ES-I3 (cell line): Measurements from ENCODE around the gene CTSD.

Experiments used
- H3K36me3 ChIP-seq: 2 replicates; pipeline ENCODE4 v1.6.1; 2013; ENCODE audit warnings: mild to moderate bottlenecking, low read length, control low read depth, moderate library complexity; ENCODE audit not compliant: insufficient read depth
- H3K4me1 ChIP-seq: 2 replicates; pipeline ENCODE4 v1.6.1; 2013; ENCODE audit warnings: mild to moderate bottlenecking, control low read depth, low read length; ENCODE audit not compliant: insufficient read depth
- H3K9ac ChIP-seq: 2 replicates; pipeline ENCODE4 v1.6.1; 2013; ENCODE audit warnings: low read depth, mild to moderate bottlenecking, low read length, moderate library complexity
- H3K9me3 ChIP-seq: 2 replicates; pipeline ENCODE4 v1.6.1; 2013; ENCODE audit warnings: mild to moderate bottlenecking, low read length, moderate library complexity; ENCODE audit not compliant: control insufficient read depth, insufficient read depth

Gene CTSD

GRCh38 chr11:1786466-1786865 lies 22.7 kb upstream of the CTSD start:
- no peaks in the 10 kb centered on the region for H3K36me3 ChIP-seq
- H3K4me1 ChIP-seq = no peaks in the 10 kb centered on the region
- no peaks in the 10 kb centered on the region for H3K9me3 ChIP-seq
- no peak overlapping the region for H3K9ac ChIP-seq

- no peaks in the 10 kb centered on the region for H3K4me1 ChIP-seq
- no peaks in the 10 kb centered on the region for H3K36me3 ChIP-seq
- no peaks in the 10 kb centered on the region for H3K9me3 ChIP-seq
- no peak overlapping the region for H3K9ac ChIP-seq
Measured at GRCh38 chr11:1785749-1786413, 22.2 kb upstream of the CTSD start.

- H3K9ac ChIP-seq = no peak overlapping the region
- H3K36me3 ChIP-seq = no peaks in the 10 kb centered on the region
- no peaks in the 10 kb centered on the region for H3K4me1 ChIP-seq
- no peaks in the 10 kb centered on the region for H3K9me3 ChIP-seq
Measured at GRCh38 chr11:1784761-1785650, 21.3 kb upstream of the CTSD start.

- Histone ChIP-seq H3K9ac (no peak overlapping the region), H3K36me3 (no peaks in the 10 kb centered on the region), H3K9me3 (no peaks in the 10 kb centered on the region), H3K4me1 (no peaks in the 10 kb centered on the region)
Measured at GRCh38 chr11:1783725-1784529, 20.2 kb upstream of the CTSD start.

- Histone ChIP-seq H3K4me1 (no peaks in the 10 kb centered on the region), H3K9ac (no peak overlapping the region), H3K9me3 (no peaks in the 10 kb centered on the region), H3K36me3 (no peaks in the 10 kb centered on the region)
Measured at GRCh38 chr11:1782831-1783724, 19.4 kb upstream of the CTSD start.

- H3K9ac ChIP-seq = no peak overlapping the region
- H3K9me3 ChIP-seq = no peaks in the 10 kb centered on the region
- no peaks in the 10 kb centered on the region for H3K4me1 ChIP-seq
- H3K36me3 ChIP-seq = no peaks in the 10 kb centered on the region
Measured at GRCh38 chr11:1782031-1782590, 18.4 kb upstream of the CTSD start.

GRCh38 chr11:1781593-1781975 lies 17.9 kb upstream of the CTSD start:
- Histone ChIP-seq H3K9ac (no peak overlapping the region), H3K4me1 (no peaks in the 10 kb centered on the region), H3K36me3 (no peaks in the 10 kb centered on the region), H3K9me3 (no peaks in the 10 kb centered on the region)

GRCh38 chr11:1780700-1781592 lies 17.2 kb upstream of the CTSD start:
- Histone ChIP-seq H3K9ac (no peak overlapping the region), H3K36me3 (no peaks in the 10 kb centered on the region), H3K4me1 (no peaks in the 10 kb centered on the region), H3K9me3 (no peaks in the 10 kb centered on the region)

GRCh38 chr11:1779806-1780699 lies 16.3 kb upstream of the CTSD start:
- H3K36me3 ChIP-seq = no peaks in the 10 kb centered on the region
- H3K9me3 ChIP-seq = no peaks in the 10 kb centered on the region
- H3K9ac ChIP-seq = no peak overlapping the region
- no peaks in the 10 kb centered on the region for H3K4me1 ChIP-seq

GRCh38 chr11:1779034-1779805 lies 15.5 kb upstream of the CTSD start:
- Histone ChIP-seq H3K36me3 (no peaks in the 10 kb centered on the region), H3K9ac (no peak overlapping the region), H3K9me3 (no peaks in the 10 kb centered on the region)

GRCh38 chr11:1778141-1778911 lies 14.6 kb upstream of the CTSD start:
- H3K9ac ChIP-seq = no peak overlapping the region
- H3K9me3 ChIP-seq = no peaks in the 10 kb centered on the region
- no peaks in the 10 kb centered on the region for H3K36me3 ChIP-seq
- peaks cover 3% of the 10 kb centered on the region for H3K4me1 ChIP-seq

More at GRCh38 chr11:1779034-1779805, 15.5 kb upstream of the CTSD start:
- no peaks in the 10 kb centered on the region for H3K4me1 ChIP-seq
